BE2C (cell line): Measurements from ENCODE around the gene NMNAT1.
A peak's percentile ranks its signal among the peaks of the same experiment; 100 is the strongest.

ENCODE experiments used
- DNase-seq: peaks from one replicate; pipeline ENCODE4 v3.0.0-alpha.2; 2020
- H3K27me3 ChIP-seq: fragments of 250-450 bp; sonication (Bioruptor Pico); 2 replicates; pipeline ENCODE4 v1.5.1; 2020; ENCODE audit warnings: mild to moderate bottlenecking
- H3K36me3 ChIP-seq: fragments of 250-450 bp; sonication (Bioruptor Pico); 2 replicates; pipeline ENCODE4 v1.5.1; 2020; ENCODE audit warnings: mild to moderate bottlenecking
- H3K4me1 ChIP-seq: fragments of 250-450 bp; sonication (Bioruptor Pico); 2 replicates; pipeline ENCODE4 v1.5.1; 2020
- H3K4me3 ChIP-seq: 2 replicates; pipeline ENCODE4 v1.5.1; 2011; ENCODE audit warnings: low read depth, low read length
- H3K9me3 ChIP-seq: fragments of 250-450 bp; sonication (Bioruptor Pico); 2 replicates; pipeline ENCODE4 v1.5.1; 2020
- CTCF ChIP-seq: IDR thresholded peaks from 2 replicates; pipeline ENCODE4 v1.5.1; 2012; ENCODE audit warnings: mild to moderate bottlenecking, low read depth, low read length

Gene NMNAT1

GRCh38 chr1:9960706-9961562 lies 17.7 kb downstream of the NMNAT1 start:
- H3K4me3 ChIP-seq: no peak overlapping the region

GRCh38 chr1:9984253-9984652 lies 41.0 kb downstream of the NMNAT1 start:
- no peaks in the 10 kb centered on the region for H3K36me3 ChIP-seq
- TF ChIP-seq CTCF: no peak
- H3K27me3 ChIP-seq: no peaks in the 10 kb centered on the region
- no peaks in the 10 kb centered on the region for H3K9me3 ChIP-seq
- no peak overlapping the region for H3K4me3 ChIP-seq
- no peaks in the 10 kb centered on the region for H3K4me1 ChIP-seq
- no peak for DNase-seq

More at GRCh38 chr1:9960706-9961562, 17.7 kb downstream of the NMNAT1 start:
- peak; percentile 20 for DNase-seq
- H3K36me3 ChIP-seq: no peaks in the 10 kb centered on the region
- H3K4me1 ChIP-seq: no peaks in the 10 kb centered on the region
- no peak for TF ChIP-seq CTCF
- no peaks in the 10 kb centered on the region for H3K9me3 ChIP-seq
- H3K27me3 ChIP-seq: no peaks in the 10 kb centered on the region

- no peak for DNase-seq
- H3K27me3 ChIP-seq: no peaks in the 10 kb centered on the region
Measured at GRCh38 chr1:9985001-9985400, 41.7 kb downstream of the NMNAT1 start.

GRCh38 chr1:9989773-9990172 lies 46.5 kb downstream of the NMNAT1 start:
- H3K4me3 ChIP-seq: no peak overlapping the region
- H3K36me3 ChIP-seq: no peaks in the 10 kb centered on the region
- H3K4me1 ChIP-seq: no peaks in the 10 kb centered on the region
- H3K9me3 ChIP-seq: no peaks in the 10 kb centered on the region
- no peaks in the 10 kb centered on the region for H3K27me3 ChIP-seq
- no peak for DNase-seq
- TF ChIP-seq CTCF: no peak

More at GRCh38 chr1:9985001-9985400, 41.7 kb downstream of the NMNAT1 start:
- no peaks in the 10 kb centered on the region for H3K9me3 ChIP-seq
- H3K4me1 ChIP-seq: no peaks in the 10 kb centered on the region
- H3K4me3 ChIP-seq: no peak overlapping the region
- no peaks in the 10 kb centered on the region for H3K36me3 ChIP-seq
- no peak for TF ChIP-seq CTCF

- DNase-seq: no peak
- no peaks in the 10 kb centered on the region for H3K4me1 ChIP-seq
- no peak overlapping the region for H3K4me3 ChIP-seq
- H3K36me3 ChIP-seq: no peaks in the 10 kb centered on the region
- H3K27me3 ChIP-seq: no peaks in the 10 kb centered on the region
- TF ChIP-seq CTCF: no peak
- H3K9me3 ChIP-seq: no peaks in the 10 kb centered on the region
Measured at GRCh38 chr1:9990944-9991343, 47.7 kb downstream of the NMNAT1 start.

- Histone ChIP-seq H3K4me3 (no peak overlapping the region), H3K4me1 (no peaks in the 10 kb centered on the region), H3K9me3 (no peaks in the 10 kb centered on the region), H3K36me3 (no peaks in the 10 kb centered on the region), H3K27me3 (peaks cover 16% of the 10 kb centered on the region)
- TF ChIP-seq CTCF: no peak
- DNase-seq: no peak
Measured at GRCh38 chr1:9992910-9993309, 49.6 kb downstream of the NMNAT1 start.
